HFF-Myc (cell line): Measurements from ENCODE around the gene RALGAPB.
A peak's percentile ranks its signal among the peaks of the same experiment; 100 is the strongest.

Experiments
- DNase-seq: peaks from one replicate; pipeline ENCODE4 v3.0.0-alpha.2; 2011; ENCODE audit warnings: low read depth; ENCODE audit errors: extremely low read depth
- H3K4me3 ChIP-seq: replicated peaks from 2 replicates; pipeline ENCODE4 v1.5.1; 2011; ENCODE audit warnings: low read depth, mild to moderate bottlenecking, control low read depth, low read length
- TF ChIP-seq, protein P1 (sequence below): IDR thresholded peaks from 2 replicates; pipeline ENCODE4 v1.5.1; 2012; ENCODE audit warnings: mild to moderate bottlenecking, low read depth, low read length, control low read depth; ENCODE audit errors: missing control alignments

Gene RALGAPB

DNA sequence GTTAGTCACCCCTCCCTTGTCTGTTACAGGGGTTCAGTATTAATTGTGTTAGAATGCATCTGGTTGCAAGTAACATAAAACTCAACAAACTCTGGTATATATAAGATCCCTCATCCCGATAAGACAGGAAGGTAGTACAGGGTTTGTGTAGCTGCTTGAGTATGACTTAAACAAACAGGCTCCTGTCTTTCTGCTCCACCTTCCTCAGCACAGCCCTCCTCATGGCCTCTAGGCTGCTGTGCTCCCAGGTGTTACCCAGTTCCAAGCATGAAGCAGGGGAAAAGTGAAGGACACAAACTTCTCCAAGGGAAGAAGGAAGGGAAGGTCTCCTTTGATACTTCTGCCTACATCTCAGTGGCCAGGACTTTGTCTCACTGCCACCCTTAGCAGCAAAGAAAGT is 1.4 kb upstream of the RALGAPB start:
- no peak overlapping the region for H3K4me3 ChIP-seq
- DNase-seq = no peak
- TF ChIP-seq, protein P1, sequence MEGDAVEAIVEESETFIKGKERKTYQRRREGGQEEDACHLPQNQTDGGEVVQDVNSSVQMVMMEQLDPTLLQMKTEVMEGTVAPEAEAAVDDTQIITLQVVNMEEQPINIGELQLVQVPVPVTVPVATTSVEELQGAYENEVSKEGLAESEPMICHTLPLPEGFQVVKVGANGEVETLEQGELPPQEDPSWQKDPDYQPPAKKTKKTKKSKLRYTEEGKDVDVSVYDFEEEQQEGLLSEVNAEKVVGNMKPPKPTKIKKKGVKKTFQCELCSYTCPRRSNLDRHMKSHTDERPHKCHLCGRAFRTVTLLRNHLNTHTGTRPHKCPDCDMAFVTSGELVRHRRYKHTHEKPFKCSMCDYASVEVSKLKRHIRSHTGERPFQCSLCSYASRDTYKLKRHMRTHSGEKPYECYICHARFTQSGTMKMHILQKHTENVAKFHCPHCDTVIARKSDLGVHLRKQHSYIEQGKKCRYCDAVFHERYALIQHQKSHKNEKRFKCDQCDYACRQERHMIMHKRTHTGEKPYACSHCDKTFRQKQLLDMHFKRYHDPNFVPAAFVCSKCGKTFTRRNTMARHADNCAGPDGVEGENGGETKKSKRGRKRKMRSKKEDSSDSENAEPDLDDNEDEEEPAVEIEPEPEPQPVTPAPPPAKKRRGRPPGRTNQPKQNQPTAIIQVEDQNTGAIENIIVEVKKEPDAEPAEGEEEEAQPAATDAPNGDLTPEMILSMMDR = no peak

DNA sequence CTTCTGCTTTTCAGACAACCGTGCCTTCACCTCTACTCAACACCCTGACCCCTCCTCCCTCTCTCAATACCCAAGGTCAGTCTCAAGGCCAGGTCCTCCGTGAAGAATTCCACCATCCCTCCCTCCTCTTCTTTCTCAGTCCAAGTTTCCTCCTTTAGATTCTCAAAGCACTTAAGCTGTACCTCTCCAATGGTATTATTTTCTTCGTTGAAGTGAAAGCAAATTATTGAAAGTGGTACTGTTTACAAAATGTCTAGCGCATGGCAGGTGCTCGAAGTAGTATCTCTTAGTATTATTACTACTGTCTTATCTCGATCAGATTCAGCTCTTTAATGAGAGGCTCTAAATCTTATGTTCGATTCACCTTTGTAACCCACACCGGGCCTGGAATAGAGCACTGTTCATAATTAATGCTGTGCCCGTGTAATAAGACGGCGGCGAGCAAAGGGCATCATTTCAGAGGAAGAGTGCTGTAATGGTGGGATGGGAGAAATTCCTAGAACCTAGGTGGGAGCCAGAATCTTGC is 593 bp upstream of the RALGAPB start:
- DNase-seq = no peak
- peak overlapping the region; percentile 90 for H3K4me3 ChIP-seq
- TF ChIP-seq, protein P1 = no peak

DNA sequence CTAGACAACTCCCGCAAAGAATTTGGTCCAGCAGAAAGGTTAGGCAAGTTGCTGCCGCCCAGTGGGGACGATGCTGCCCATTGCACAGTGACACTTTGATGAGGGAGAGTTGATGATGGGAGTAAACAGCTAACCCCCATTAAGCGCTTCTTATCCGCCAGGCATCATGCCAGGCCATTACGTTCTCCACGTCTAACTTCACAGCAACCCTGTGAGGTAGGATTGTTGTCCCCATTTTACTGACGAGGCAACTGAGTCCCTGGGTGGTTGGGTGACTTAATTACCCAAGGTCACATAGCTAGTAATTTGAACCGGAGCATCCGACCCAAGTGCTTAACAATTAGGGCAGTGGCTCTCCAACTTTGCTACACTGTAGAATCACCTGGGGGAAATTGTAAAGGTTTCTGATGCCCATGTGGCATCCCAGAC is 738 bp downstream of the RALGAPB start:
- peak overlapping the region; percentile 90 for H3K4me3 ChIP-seq
- peak; percentile 9 for DNase-seq

DNA sequence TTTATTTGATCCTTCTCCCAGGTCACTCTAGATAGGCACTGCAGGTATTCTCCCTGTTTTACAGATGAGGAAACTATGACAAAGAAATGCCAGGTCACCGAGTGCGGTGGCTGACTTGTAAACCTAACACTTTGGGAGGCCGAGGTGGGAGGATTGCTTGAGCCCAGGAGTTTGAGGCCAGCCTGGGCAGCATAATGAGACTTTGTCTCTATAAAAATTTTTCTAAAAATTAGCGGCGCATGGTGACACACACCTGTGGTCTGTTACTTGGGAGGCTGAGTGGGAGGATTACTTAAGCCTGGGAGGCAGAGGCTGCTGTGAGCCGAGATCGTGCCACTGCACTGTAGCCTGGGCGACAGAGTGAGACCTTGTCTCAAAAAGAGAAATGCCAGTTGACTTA is 5.1 kb downstream of the RALGAPB start:
- no peak overlapping the region for H3K4me3 ChIP-seq
- TF ChIP-seq, protein P1 = no peak
- DNase-seq = no peak

More for the DNA sequence above, 738 bp downstream of the RALGAPB start:
- TF ChIP-seq, protein P1 = peak; percentile 4

DNA sequence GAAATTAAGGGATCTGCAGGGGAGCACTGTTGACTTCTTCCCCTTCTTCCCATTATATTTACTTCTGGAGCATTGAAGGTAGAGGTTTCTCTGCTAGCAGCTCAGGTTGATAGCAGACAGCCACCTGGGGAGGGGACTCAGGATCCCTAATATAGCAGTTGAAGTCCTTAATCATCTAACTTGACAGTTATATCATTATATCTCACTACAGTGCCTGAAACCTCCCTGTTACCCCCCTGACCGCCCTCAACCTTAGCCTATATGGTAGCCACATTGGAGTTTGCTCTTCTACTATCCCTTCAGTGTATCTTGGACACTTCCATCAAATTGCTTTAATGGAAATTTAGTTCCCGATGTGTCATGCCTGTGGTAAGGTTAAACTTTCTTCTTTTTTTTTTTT is 7.0 kb downstream of the RALGAPB start:
- TF ChIP-seq, protein P1 = no peak
- no peak overlapping the region for H3K4me3 ChIP-seq
- no peak for DNase-seq

DNA sequence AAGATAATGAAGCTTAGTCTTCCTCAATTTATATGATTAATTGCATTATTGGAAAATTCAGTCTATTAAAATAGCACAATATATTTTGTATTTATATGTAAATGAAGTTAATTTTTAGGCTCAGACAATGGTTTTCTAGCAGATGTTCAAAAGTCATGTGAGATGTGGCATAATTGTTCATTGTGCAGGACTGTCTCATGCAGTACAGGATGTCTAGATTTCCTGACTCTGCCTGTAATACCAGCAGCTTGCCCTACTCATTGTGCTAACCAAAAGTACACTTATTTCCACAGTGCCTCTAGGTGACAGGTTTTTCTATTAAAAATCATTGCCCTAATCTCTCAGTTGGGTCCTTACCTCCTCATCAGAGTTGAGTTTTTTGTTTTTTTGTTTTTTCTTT is 12.4 kb downstream of the RALGAPB start:
- H3K4me3 ChIP-seq = no peak overlapping the region
- no peak for DNase-seq
- TF ChIP-seq, protein P1 = no peak

DNA sequence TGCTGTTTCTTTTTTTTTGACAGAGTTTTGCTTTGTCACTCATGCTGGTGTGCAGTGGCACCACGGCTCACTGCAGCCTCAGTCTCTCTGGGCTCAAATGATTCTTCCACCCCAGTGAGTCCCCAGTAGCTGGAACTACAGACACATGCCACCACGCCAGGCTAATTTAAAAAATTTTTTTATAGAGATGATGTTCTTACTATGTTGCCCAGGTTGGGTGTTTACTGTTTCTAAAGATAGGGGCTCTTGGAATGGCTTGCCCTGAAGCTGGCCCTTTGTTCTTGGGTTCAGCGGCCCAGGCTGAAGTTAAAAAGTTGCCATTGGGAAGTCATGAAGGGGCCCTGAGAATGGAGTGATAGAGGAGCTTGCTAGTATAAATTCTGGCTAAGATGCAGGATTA is 16.5 kb downstream of the RALGAPB start:
- TF ChIP-seq, protein P1 = no peak
- H3K4me3 ChIP-seq = no peak overlapping the region
- no peak for DNase-seq
